ENCODE data around the gene ELOF1.

ELOF1 gene

DNA sequence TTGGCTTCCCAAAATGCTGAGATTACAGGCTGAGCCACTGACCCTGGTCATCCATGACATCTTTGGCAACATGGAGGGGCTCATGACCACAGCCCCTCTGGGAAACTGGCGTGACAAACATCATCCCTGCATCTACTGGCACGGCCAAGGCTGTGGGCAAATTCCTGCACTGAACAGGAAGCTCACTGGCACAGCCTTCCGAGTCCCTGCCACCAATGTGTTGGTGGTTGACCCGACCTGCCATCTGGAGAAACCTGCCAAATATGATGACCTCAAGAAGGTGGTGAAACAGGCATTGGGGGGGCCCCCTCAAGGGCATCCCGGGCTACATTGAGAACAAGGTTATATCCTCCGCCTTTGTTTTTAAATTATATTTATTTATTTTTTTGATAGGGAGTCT, 27.3 kb upstream of the ELOF1 start:
- Histone ChIP-seq H3K4me1 (ENCODE audit: control insufficient read depth, low read length) (peaks cover 45% of the 10 kb centered on the region), H3F3A (ENCODE audit: control insufficient read depth, insufficient read depth) (peaks cover 27% of the 10 kb centered on the region), H3K36me3 (ENCODE audit: control insufficient read depth, low read length) (no peaks in the 10 kb centered on the region), H3K9me2 (replicated peaks; ENCODE audit: control insufficient read depth, low read length) (no peaks in the 10 kb centered on the region), H3K4me2 (ENCODE audit: low read length) (no peak overlapping the region), H3K27ac (ENCODE audit: low read depth, low read length) (no peak overlapping the region), H3K27me3 (ENCODE audit: control insufficient read depth, low read length) (no peaks in the 10 kb centered on the region), H3K9me3 (ENCODE audit: control insufficient read depth, insufficient read depth, low read length) (no peaks in the 10 kb centered on the region), H3K4me3 (ENCODE audit: low read length) (no peak overlapping the region), H4K20me1 (ENCODE audit: control insufficient read depth, insufficient read depth, low read depth, low read length) (no peaks in the 10 kb centered on the region), H3K79me2 (ENCODE audit: control insufficient read depth, low read length) (no peaks in the 10 kb centered on the region)
- TF ChIP-seq, protein P1, sequence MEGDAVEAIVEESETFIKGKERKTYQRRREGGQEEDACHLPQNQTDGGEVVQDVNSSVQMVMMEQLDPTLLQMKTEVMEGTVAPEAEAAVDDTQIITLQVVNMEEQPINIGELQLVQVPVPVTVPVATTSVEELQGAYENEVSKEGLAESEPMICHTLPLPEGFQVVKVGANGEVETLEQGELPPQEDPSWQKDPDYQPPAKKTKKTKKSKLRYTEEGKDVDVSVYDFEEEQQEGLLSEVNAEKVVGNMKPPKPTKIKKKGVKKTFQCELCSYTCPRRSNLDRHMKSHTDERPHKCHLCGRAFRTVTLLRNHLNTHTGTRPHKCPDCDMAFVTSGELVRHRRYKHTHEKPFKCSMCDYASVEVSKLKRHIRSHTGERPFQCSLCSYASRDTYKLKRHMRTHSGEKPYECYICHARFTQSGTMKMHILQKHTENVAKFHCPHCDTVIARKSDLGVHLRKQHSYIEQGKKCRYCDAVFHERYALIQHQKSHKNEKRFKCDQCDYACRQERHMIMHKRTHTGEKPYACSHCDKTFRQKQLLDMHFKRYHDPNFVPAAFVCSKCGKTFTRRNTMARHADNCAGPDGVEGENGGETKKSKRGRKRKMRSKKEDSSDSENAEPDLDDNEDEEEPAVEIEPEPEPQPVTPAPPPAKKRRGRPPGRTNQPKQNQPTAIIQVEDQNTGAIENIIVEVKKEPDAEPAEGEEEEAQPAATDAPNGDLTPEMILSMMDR (IDR thresholded peaks at IDR 0.05; ENCODE audit: low read depth, low read length, poor library complexity, severe bottlenecking) = no peak
- TF ChIP-seq EZH2phosphoT487 (IDR thresholded peaks at IDR 0.05; ENCODE audit: borderline replicate concordance, low read length) = no peak

DNA sequence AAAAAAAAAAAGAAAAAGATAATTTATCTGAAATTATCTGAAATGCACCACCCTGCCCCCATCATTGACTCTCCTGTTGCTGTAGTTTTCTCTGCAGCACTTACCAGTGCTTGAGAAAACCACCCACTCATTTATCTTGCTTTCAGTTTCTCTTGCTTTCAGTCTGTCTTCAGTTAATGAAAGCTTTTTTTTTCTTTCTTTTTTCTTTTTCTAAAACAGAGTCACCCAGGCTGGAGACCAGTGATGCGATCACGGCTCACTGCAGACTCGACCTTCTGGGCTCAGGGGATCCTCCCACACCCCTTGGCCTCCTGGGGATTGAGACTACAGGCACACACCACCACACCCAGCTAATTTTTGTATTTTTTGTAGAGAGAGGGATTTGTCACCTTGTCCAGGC, 22.7 kb upstream of the ELOF1 start:
- H3K4me1 ChIP-seq (ENCODE audit: control insufficient read depth, low read length) = peaks cover 64% of the 10 kb centered on the region
- no peaks in the 10 kb centered on the region for H3K9me3 ChIP-seq (ENCODE audit: control insufficient read depth, insufficient read depth, low read length)
- H3K79me2 ChIP-seq (ENCODE audit: control insufficient read depth, low read length) = no peaks in the 10 kb centered on the region
- no peaks in the 10 kb centered on the region for H3K36me3 ChIP-seq (ENCODE audit: control insufficient read depth, low read length)
- H3K27ac ChIP-seq (ENCODE audit: low read depth, low read length) = peak overlapping the region; percentile 98
- H3K9me2 ChIP-seq (replicated peaks; ENCODE audit: control insufficient read depth, low read length) = no peaks in the 10 kb centered on the region
- TF ChIP-seq EZH2phosphoT487 (IDR thresholded peaks at IDR 0.05; ENCODE audit: borderline replicate concordance, low read length) = no peak
- peak overlapping the region; percentile 89 for H3K4me2 ChIP-seq (ENCODE audit: low read length)
- H3F3A ChIP-seq (ENCODE audit: control insufficient read depth, insufficient read depth) = peaks cover 38% of the 10 kb centered on the region
- H4K20me1 ChIP-seq (ENCODE audit: control insufficient read depth, insufficient read depth, low read depth, low read length) = no peaks in the 10 kb centered on the region
- peak overlapping the region; percentile 65 for H3K4me3 ChIP-seq (ENCODE audit: low read length)
- H3K27me3 ChIP-seq (ENCODE audit: control insufficient read depth, low read length) = no peaks in the 10 kb centered on the region

DNA sequence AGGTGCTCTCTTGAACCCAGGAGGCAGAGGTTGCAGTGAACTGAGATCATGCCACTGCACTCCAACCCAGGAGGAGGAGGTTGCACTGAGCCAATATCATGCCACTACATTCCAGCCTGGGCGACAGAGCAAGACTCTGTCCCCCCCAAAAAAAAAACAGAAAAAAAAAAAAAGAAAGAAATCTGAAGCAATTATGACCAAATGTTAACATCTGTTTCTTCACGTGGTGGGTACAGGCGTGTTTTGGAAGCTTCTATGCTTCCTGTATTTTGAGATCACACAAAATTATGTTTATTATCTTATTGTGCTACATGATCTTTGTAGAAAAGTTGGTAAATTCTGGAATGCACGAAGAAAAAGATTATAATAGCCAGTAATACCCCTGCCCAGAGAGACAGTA, 21.1 kb upstream of the ELOF1 start:
- Histone ChIP-seq H3F3A (ENCODE audit: control insufficient read depth, insufficient read depth) (peaks cover 33% of the 10 kb centered on the region), H3K79me2 (ENCODE audit: control insufficient read depth, low read length) (no peaks in the 10 kb centered on the region), H4K20me1 (ENCODE audit: control insufficient read depth, insufficient read depth, low read depth, low read length) (no peaks in the 10 kb centered on the region), H3K27me3 (ENCODE audit: control insufficient read depth, low read length) (no peaks in the 10 kb centered on the region), H3K4me2 (ENCODE audit: low read length) (peak overlapping the region; percentile 89), H3K9me2 (replicated peaks; ENCODE audit: control insufficient read depth, low read length) (no peaks in the 10 kb centered on the region), H3K9me3 (ENCODE audit: control insufficient read depth, insufficient read depth, low read length) (no peaks in the 10 kb centered on the region), H3K27ac (ENCODE audit: low read depth, low read length) (peak overlapping the region; percentile 98), H3K4me1 (ENCODE audit: control insufficient read depth, low read length) (peaks cover 64% of the 10 kb centered on the region), H3K36me3 (ENCODE audit: control insufficient read depth, low read length) (no peaks in the 10 kb centered on the region), H3K4me3 (ENCODE audit: low read length) (0 out of 2 replicates have a peak overlapping the region, but pooled peaks have one; percentile 16)
- TF ChIP-seq, protein P1 (IDR thresholded peaks at IDR 0.05; ENCODE audit: low read depth, low read length, poor library complexity, severe bottlenecking) = no peak
- TF ChIP-seq EZH2phosphoT487 (IDR thresholded peaks at IDR 0.05; ENCODE audit: borderline replicate concordance, low read length) = no peak

DNA sequence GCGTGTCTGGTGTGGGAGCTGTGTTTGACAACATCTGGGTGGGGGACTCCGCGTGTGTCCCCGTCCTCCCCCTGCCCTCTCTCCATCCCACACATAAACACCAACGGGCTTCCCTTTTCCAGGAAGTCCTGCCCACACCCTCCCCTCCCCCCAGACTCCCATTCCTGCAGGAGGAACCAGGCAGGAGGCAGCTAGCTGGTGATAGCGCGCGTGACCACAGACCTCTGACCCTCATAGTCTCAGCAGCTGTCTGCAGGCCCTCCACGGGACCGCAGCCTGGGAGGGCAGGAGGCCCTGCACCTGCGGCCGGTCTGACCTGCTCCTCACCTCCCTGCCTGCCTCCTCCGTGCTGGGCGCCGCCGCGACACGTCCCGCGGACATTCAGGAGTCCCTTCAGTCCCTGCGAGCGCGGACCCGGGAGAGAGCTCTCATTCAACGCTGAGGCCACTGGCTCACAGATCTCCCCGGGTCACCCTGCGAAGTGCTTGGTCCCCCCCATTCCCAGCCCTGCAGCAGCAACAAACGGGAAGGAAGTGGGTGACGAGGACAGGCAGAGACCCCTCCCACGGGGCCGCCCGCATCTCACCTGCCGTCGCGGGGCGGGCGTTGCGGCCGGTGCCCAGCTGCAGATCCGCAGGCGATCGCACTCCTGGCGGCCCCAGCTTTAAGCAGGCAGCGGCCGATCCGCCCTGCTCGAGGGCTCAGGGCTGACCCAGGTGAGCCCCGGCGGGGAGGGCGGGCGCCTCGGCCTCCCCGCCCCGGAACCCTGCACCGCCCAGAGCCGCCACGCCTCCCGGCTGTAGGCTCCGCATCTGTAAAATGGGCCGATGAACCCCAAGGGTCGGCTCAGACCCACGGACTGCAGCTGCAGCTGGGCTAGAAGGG, 19.5 kb upstream of the ELOF1 start:
- Histone ChIP-seq H3K9me3 (ENCODE audit: control insufficient read depth, insufficient read depth, low read length) (no peaks in the 10 kb centered on the region), H3K79me2 (ENCODE audit: control insufficient read depth, low read length) (no peaks in the 10 kb centered on the region), H3K4me2 (ENCODE audit: low read length) (no peak overlapping the region), H3K9me2 (replicated peaks; ENCODE audit: control insufficient read depth, low read length) (no peaks in the 10 kb centered on the region), H3K36me3 (ENCODE audit: control insufficient read depth, low read length) (no peaks in the 10 kb centered on the region), H3K4me3 (ENCODE audit: low read length) (no peak overlapping the region), H3K27me3 (ENCODE audit: control insufficient read depth, low read length) (no peaks in the 10 kb centered on the region), H3K4me1 (ENCODE audit: control insufficient read depth, low read length) (peaks cover 62% of the 10 kb centered on the region), H4K20me1 (ENCODE audit: control insufficient read depth, insufficient read depth, low read depth, low read length) (no peaks in the 10 kb centered on the region), H3F3A (ENCODE audit: control insufficient read depth, insufficient read depth) (peaks cover 28% of the 10 kb centered on the region), H3K27ac (ENCODE audit: low read depth, low read length) (no peak overlapping the region)
- TF ChIP-seq, protein P1 (IDR thresholded peaks at IDR 0.05; ENCODE audit: low read depth, low read length, poor library complexity, severe bottlenecking) = no peak
- TF ChIP-seq EZH2phosphoT487 (IDR thresholded peaks at IDR 0.05; ENCODE audit: borderline replicate concordance, low read length) = no peak
